HFFc6 (cell line): ENCODE results near the gene C17orf67. TPM values are rescaled to one million over a fixed set of nuclear protein-coding genes. Genes with fewer than 3 reads are reported as not detected.

ENCODE experiments used
- DNase-seq: peaks from one replicate; pipeline ENCODE4 v3.0.0-alpha.2; 2018
- H3K27ac Mint-ChIP-seq: 2 replicates; pipeline ENCODE4 v1.8.0; 2020; ENCODE audit warnings: mild to moderate bottlenecking, mixed read lengths
- H3K27me3 Mint-ChIP-seq: 2 replicates; pipeline ENCODE4 v1.8.0; 2021; ENCODE audit warnings: mild to moderate bottlenecking, moderate library complexity, mixed read lengths; ENCODE audit not compliant: insufficient read depth
- H3K36me3 Mint-ChIP-seq: 2 replicates; pipeline ENCODE4 v1.8.0; 2021; ENCODE audit warnings: low read depth, mixed read lengths
- H3K4me1 Mint-ChIP-seq: 2 replicates; pipeline ENCODE4 v1.8.0; 2020; ENCODE audit warnings: low read depth, mixed read lengths
- H3K4me3 Mint-ChIP-seq: 2 replicates; pipeline ENCODE4 v1.8.0; 2020; ENCODE audit warnings: mild to moderate bottlenecking, moderate library complexity, mixed read lengths
- H3K9me3 Mint-ChIP-seq: 2 replicates; pipeline ENCODE4 v1.8.0; 2020; ENCODE audit warnings: mild to moderate bottlenecking, mixed read lengths
- total RNA-seq, 6 experiments: library from RNA; stranded (reverse); fragmentation: NEBNext Ultra II Directional; extraction: Animal tissue kit (Norgen Biotek cat#: 25700); gene quantifications; 2 replicates in 1 of 6; 3 replicates in 5 of 6; pipeline ENCODE4 v1.2.3, GENCODE V29; 2021
- TF ChIP-seq, protein P1 (sequence below): fragments of 200-600 bp; sonication (generic); IDR thresholded peaks from 2 replicates; pipeline ENCODE4 v1.5.0; 2021; ENCODE audit warnings: antibody characterized with exemption, mild to moderate bottlenecking

Gene C17orf67
- total RNA-seq, 6 experiments from 2014 or later = 1.5 to 2.3 (median 1.9) TPM

DNA sequence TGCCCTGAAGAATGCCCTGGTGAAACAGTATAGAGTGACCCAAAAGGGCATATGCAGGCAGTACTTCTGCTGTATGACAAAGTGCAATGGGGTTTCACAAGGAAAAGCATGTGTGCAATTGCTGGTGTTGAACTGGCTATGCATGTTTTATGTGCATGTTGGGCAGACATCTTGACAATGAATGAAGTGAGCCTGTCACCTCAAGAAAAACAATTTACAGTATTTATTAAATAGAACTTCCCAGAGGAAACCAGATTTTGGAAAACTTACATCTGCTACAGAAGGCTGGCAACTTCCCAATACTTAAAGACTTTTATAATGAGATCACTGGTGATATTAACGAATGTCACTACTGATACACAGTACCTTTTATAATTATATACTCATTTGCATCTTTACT, 30.6 kb downstream of the C17orf67 start:
- no peaks in the 10 kb centered on the region for H3K36me3 Mint-ChIP-seq
- no peak overlapping the region for H3K4me3 Mint-ChIP-seq
- no peaks in the 10 kb centered on the region for H3K9me3 Mint-ChIP-seq
- H3K27ac Mint-ChIP-seq = no peak overlapping the region
- TF ChIP-seq, protein P1, sequence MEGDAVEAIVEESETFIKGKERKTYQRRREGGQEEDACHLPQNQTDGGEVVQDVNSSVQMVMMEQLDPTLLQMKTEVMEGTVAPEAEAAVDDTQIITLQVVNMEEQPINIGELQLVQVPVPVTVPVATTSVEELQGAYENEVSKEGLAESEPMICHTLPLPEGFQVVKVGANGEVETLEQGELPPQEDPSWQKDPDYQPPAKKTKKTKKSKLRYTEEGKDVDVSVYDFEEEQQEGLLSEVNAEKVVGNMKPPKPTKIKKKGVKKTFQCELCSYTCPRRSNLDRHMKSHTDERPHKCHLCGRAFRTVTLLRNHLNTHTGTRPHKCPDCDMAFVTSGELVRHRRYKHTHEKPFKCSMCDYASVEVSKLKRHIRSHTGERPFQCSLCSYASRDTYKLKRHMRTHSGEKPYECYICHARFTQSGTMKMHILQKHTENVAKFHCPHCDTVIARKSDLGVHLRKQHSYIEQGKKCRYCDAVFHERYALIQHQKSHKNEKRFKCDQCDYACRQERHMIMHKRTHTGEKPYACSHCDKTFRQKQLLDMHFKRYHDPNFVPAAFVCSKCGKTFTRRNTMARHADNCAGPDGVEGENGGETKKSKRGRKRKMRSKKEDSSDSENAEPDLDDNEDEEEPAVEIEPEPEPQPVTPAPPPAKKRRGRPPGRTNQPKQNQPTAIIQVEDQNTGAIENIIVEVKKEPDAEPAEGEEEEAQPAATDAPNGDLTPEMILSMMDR = no peak
- H3K4me1 Mint-ChIP-seq = no peaks in the 10 kb centered on the region
- H3K27me3 Mint-ChIP-seq = peaks cover 4% of the 10 kb centered on the region; the same call in 1 of the 2 replicates
- no peak for DNase-seq

- Mint-ChIP-seq H3K9me3 (no peaks in the 10 kb centered on the region), H3K27me3 (peaks cover 6% of the 10 kb centered on the region), H3K36me3 (no peaks in the 10 kb centered on the region), H3K4me1 (no peaks in the 10 kb centered on the region), H3K4me3 (no peak overlapping the region), H3K27ac (no peak overlapping the region)
- TF ChIP-seq, protein P1 = no peak
- DNase-seq = no peak
Measured at GRCh38 chr17:56801459-56802178, 32.1 kb downstream of the C17orf67 start.

GRCh38 chr17:56798916-56799315, 34.8 kb downstream of the C17orf67 start:
- Mint-ChIP-seq H3K36me3 (no peaks in the 10 kb centered on the region), H3K4me3 (no peak overlapping the region), H3K4me1 (no peaks in the 10 kb centered on the region; the same call in 1 of the 2 replicates), H3K27me3 (peaks cover 8% of the 10 kb centered on the region), H3K9me3 (no peaks in the 10 kb centered on the region), H3K27ac (no peak overlapping the region)
- no peak for DNase-seq
- TF ChIP-seq, protein P1 = no peak

DNA sequence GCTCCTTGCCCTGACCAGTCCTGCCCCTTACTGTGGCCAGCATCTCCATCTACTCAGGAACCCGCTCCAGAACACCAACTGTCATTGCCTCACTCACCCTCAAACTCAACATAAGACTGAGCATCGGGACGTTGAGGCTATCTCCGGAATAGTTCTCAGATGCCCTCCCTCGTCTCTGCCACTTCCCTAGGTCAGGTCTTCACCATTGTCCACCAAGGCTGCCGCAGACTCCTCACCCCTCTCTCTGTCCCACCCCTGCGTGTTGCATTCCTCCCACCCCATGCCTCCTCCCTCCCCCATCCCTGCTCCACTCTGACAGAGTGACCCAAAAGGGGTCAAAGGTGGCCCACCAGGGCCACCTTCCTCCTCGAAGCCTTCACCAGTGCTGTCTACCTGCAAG, 37.2 kb downstream of the C17orf67 start:
- Mint-ChIP-seq H3K9me3 (peaks cover 8% of the 10 kb centered on the region), H3K4me1 (peaks cover 6% of the 10 kb centered on the region; the same call in 1 of the 2 replicates), H3K36me3 (peaks cover 7% of the 10 kb centered on the region), H3K27me3 (peaks cover 13% of the 10 kb centered on the region), H3K4me3 (no peak overlapping the region), H3K27ac (no peak overlapping the region)
- no peak for DNase-seq
- TF ChIP-seq, protein P1 = no peak

GRCh38 chr17:56795221-56795865, 38.4 kb downstream of the C17orf67 start:
- H3K27me3 Mint-ChIP-seq = peaks cover 11% of the 10 kb centered on the region
- no peak for DNase-seq
- H3K4me3 Mint-ChIP-seq = no peak overlapping the region
- H3K4me1 Mint-ChIP-seq = peaks cover 6% of the 10 kb centered on the region; the same call in 1 of the 2 replicates
- TF ChIP-seq, protein P1 = no peak
- H3K36me3 Mint-ChIP-seq = peaks cover 10% of the 10 kb centered on the region
- peaks cover 8% of the 10 kb centered on the region for H3K9me3 Mint-ChIP-seq
- no peak overlapping the region for H3K27ac Mint-ChIP-seq
